HepG2 (cell line): Measurements from ENCODE around the gene PRIMA1. TPM values are rescaled to one million over a fixed set of nuclear protein-coding genes. Genes with fewer than 3 reads are reported as not detected.
"Not testable (repeated sequence)": the region's sequence is repeated elsewhere in the genome, so short reads cannot be mapped to it uniquely, and the experiment has no call there.

Experiments
- ATAC-seq: fragments of 200-7000 bp; cut with Tn5 transposase; 3 replicates; pipeline ENCODE4 v1.9.1; 2020; ENCODE audit warnings: mild to moderate bottlenecking, moderate library complexity
- BruUV-seq: library from RNA; stranded (reverse); fragments of 400-500 nt; replicated peaks from 2 replicates; lab custom pipeline; 2021; lab: Mats Ljungman, UMichigan
- CTCF ChIA-PET: fragments of 300-600 bp; formaldehyde crosslinking; extraction: SDS; loops from one replicate; lab custom pipeline; 2021; ENCODE audit warnings: low total read pairs, inconsistent platforms, low intra/inter-chr PET ratio; lab: Yijun Ruan, JAX
- POLR2A ChIA-PET: fragments of 350-600 bp; sonication (Branson Sonifier 250); formaldehyde crosslinking; loops from one replicate; lab custom pipeline; 2020; ENCODE audit warnings: antibody characterized with exemption, inconsistent platforms; lab: Yijun Ruan, JAX
- DNase-seq: peaks from one replicate; pipeline ENCODE4 v3.0.0-alpha.2; 2015; ENCODE audit warnings: low spot score
- FAIRE-seq: peaks from 3 replicates; lab custom pipeline; 2011; peaks lifted over from hg19 to GRCh38; lab: Jason Lieb, UNC
- H2AFZ ChIP-seq: one replicate; pipeline ENCODE4 v1.6.1; 2011; ENCODE audit warnings: low read length, inconsistent platforms
- H3K27ac ChIP-seq: fragments of 300-600 bp; 3 replicates; pipeline ENCODE4 v1.8.0; 2011; ENCODE audit warnings: mixed run types, mild to moderate bottlenecking, mixed read lengths, low read length, inconsistent platforms; ENCODE audit not compliant: insufficient read depth; ENCODE audit errors: extremely low read length
- H3K27me3 ChIP-seq, 2 experiments: fragments of 200-600 bp in 1 of 2; 2 replicates in 1 of 2; 3 replicates in 1 of 2; pipeline versions ENCODE4 v1.6.0 to v1.8.0; 2011; ENCODE audit warnings: low read length in 2 of 2, mild to moderate bottlenecking in 2 of 2, moderate library complexity in 2 of 2, inconsistent platforms in 1 of 2; ENCODE audit not compliant: insufficient read depth in 2 of 2, control insufficient read depth in 1 of 2
- H3K36me3 ChIP-seq, 2 experiments: fragments of 200-600 bp in 1 of 2; replicated peaks in 1 of 2; 2 replicates in 1 of 2; 3 replicates in 1 of 2; pipeline versions ENCODE4 v1.5.1 to v1.8.0; 2011; ENCODE audit warnings: low read length in 2 of 2, inconsistent platforms in 1 of 2; ENCODE audit not compliant: insufficient read depth in 2 of 2, control insufficient read depth in 1 of 2
- H3K4me1 ChIP-seq: 2 replicates; pipeline ENCODE4 v1.5.1; 2012; ENCODE audit warnings: low read length, inconsistent platforms; ENCODE audit not compliant: insufficient read depth
- H3K4me2 ChIP-seq: 2 replicates; pipeline ENCODE4 v1.6.0; 2011; ENCODE audit warnings: low read depth, low read length, inconsistent platforms
- H3K4me3 ChIP-seq, 3 experiments: fragments of 200-600 bp in 1 of 3; sonication (generic), shearing (Covaris generic) in 1 of 3; replicated peaks in 1 of 3; 2 replicates each; pipeline ENCODE4 v1.5.1; 2011 to 2016; ENCODE audit warnings: low read length in 3 of 3, inconsistent platforms in 2 of 3, low read depth in 2 of 3, mild to moderate bottlenecking in 2 of 3, control low read depth in 1 of 3, mixed read lengths in 1 of 3; ENCODE audit not compliant: insufficient read depth in 1 of 3
- H3K79me2 ChIP-seq: one replicate; pipeline ENCODE4 v1.6.1; 2011; ENCODE audit warnings: low read length, inconsistent platforms; ENCODE audit not compliant: insufficient read depth
- H3K9ac ChIP-seq: 2 replicates; pipeline ENCODE4 v1.6.0; 2011; ENCODE audit warnings: mild to moderate bottlenecking, low read depth, low read length, inconsistent platforms; ENCODE audit not compliant: insufficient read depth
- H3K9me3 ChIP-seq: 2 replicates; pipeline ENCODE4 v1.5.1; 2012; ENCODE audit warnings: mild to moderate bottlenecking, low read length
- H4K20me1 ChIP-seq: 2 replicates; pipeline ENCODE4 v1.6.0; 2011; ENCODE audit warnings: inconsistent platforms, mild to moderate bottlenecking, low read length, moderate library complexity; ENCODE audit not compliant: insufficient read depth
- GABPB1 ChIP-seq: IDR thresholded peaks from 2 replicates; pipeline ENCODE4 v1.6.1; 2016; ENCODE audit warnings: mild to moderate bottlenecking, missing genetic modification reagents, moderate library complexity, missing compliant biosample characterization
- HMG20B ChIP-seq: conservative IDR thresholded peaks from 2 replicates; pipeline ENCODE4 v1.6.1; 2016; ENCODE audit warnings: missing genetic modification reagents, missing compliant biosample characterization
- POGZ ChIP-seq: sonication (generic); formaldehyde crosslinking; IDR thresholded peaks from 2 replicates; pipeline ENCODE4 v1.4.0; 2020; ENCODE audit warnings: mild to moderate bottlenecking, missing genetic modification reagents
- TFAP4 ChIP-seq: sonication (generic); IDR thresholded peaks from 2 replicates; pipeline ENCODE4 v1.6.1; 2016; ENCODE audit warnings: low read depth, borderline replicate concordance
- THAP7 ChIP-seq: sonication (generic); formaldehyde crosslinking; IDR thresholded peaks from 2 replicates; pipeline ENCODE4 v1.8.1; 2023; ENCODE audit warnings: mild to moderate bottlenecking, missing genetic modification reagents
- ZBTB1 ChIP-seq: sonication (generic); formaldehyde crosslinking; IDR thresholded peaks from 2 replicates; pipeline ENCODE4 v1.4.0; 2020; ENCODE audit warnings: missing genetic modification reagents, borderline replicate concordance
- ZNF17 ChIP-seq: sonication (generic); formaldehyde crosslinking; IDR thresholded peaks from 2 replicates; pipeline ENCODE4 v1.5.0; 2020; ENCODE audit warnings: mild to moderate bottlenecking, missing genetic modification reagents
- ZNF430 ChIP-seq: sonication (generic); formaldehyde crosslinking; IDR thresholded peaks from 2 replicates; pipeline ENCODE4 v1.9.0; 2021; ENCODE audit warnings: mild to moderate bottlenecking, missing genetic modification reagents
- ZNF770 ChIP-seq: sonication (generic); formaldehyde crosslinking; IDR thresholded peaks from 2 replicates; pipeline ENCODE4 v1.5.0; 2020; ENCODE audit warnings: mild to moderate bottlenecking, missing genetic modification reagents
- ZNF784 ChIP-seq: sonication (generic); formaldehyde crosslinking; IDR thresholded peaks from 2 replicates; pipeline ENCODE4 v1.5.1; 2020; ENCODE audit warnings: missing genetic modification reagents, mild to moderate bottlenecking, borderline replicate concordance
- WGBS: methylation state at CpG from one replicate; pipeline ENCODE4 v1.1.6; 2017; ENCODE audit warnings: low lambda C conversion rate; 5-methylcytosine and 5-hydroxymethylcytosine counted together
- in situ Hi-C: cut with HindIII; loops from 2 replicates; pipeline ENCODE4 v1.10.0; 2017; ENCODE audit warnings: low pct_unique_long_range_greater_than_20kb; ENCODE audit not compliant: extremely low pct_ligation_motif_present
- intact Hi-C: fragments of 100-400 bp; cut with micrococcal nuclease; formaldehyde crosslinking; loops from one replicate; pipeline ENCODE4 v1.10.0; 2022; ENCODE audit not compliant: unreplicated experiment
- polyA plus RNA-seq, 8 experiments: library from polyadenylated mRNA; depleted of rRNA in 3 of 8; stranded (reverse) in 7 of 8; unstranded in 1 of 8; fragments of >200 nt; fragmentation: Illumina TruSeq in 4 of 8; extraction: Trizol in 4 of 8; gene quantifications; 2 replicates each; pipeline versions ENCODE4 v1.2.1 to v1.2.3, GENCODE V29; 2011 to 2016; ENCODE audit warnings: low read depth in 4 of 8, missing spikeins in 1 of 8, mixed read lengths in 1 of 8; ENCODE audit not compliant: insufficient read depth in 1 of 8
- total RNA-seq, 5 experiments: library from RNA; depleted of rRNA; stranded (reverse); fragments of >200 nt; fragmentation: Illumina TruSeq; extraction: Trizol; gene quantifications; 2 replicates each; pipeline ENCODE4 v1.2.3, GENCODE V29; 2016; ENCODE audit warnings: low read depth in 1 of 5

PRIMA1 gene
- total and polyA plus RNA-seq, 2 of the 13 experiments (the other 11 are each of a cell fraction or from before 2014, with no cell fraction given): 2.4 to 3.2 TPM

- intact Hi-C loops (no loop called here), in situ Hi-C loops (no loop called here)
- no peak for TF ChIP-seq HMG20B (CRISPR knock-in tag)
- no peak for TF ChIP-seq ZBTB1 (CRISPR knock-in tag)
- TF ChIP-seq TFAP4: no peak
- TF ChIP-seq ZNF784 (CRISPR knock-in tag): no peak
- TF ChIP-seq GABPB1 (CRISPR knock-in tag): no peak
- no peak for TF ChIP-seq ZNF17 (CRISPR knock-in tag)
- TF ChIP-seq ZNF770: no peak
- no peak for TF ChIP-seq ZNF430 (CRISPR knock-in tag)
- no peak for TF ChIP-seq POGZ (CRISPR knock-in tag)
- no peak for TF ChIP-seq THAP7
- no peak for DNase-seq
- 80% methylated on average over 1 of the region's 1 CpG for WGBS
- Histone ChIP-seq H3K79me2 (no peaks in the 10 kb centered on the region), H3K27ac (no peak overlapping the region), H3K4me2 (no peak overlapping the region), H4K20me1 (no peaks in the 10 kb centered on the region), H3K9ac (no peak overlapping the region), H3K4me1 (peaks cover 5% of the 10 kb centered on the region; the same call in 1 of the 2 replicates), H3K36me3 (no peaks in the 10 kb centered on the region), H3K27me3 (peaks cover 0 to 18% of the 10 kb centered on the region in 2 experiments; a peak in 3 of 5 replicates), H3K4me3 (no peak overlapping the region), H3K9me3 (no peaks in the 10 kb centered on the region), H2AFZ (no peak overlapping the region)
- no peak for FAIRE-seq
- POLR2A ChIA-PET: no interaction called here
- CTCF ChIA-PET: no interaction called here
- no TSS peak for BruUV-seq
- ATAC-seq: no peak
Measured at GRCh38 chr14:93811020-93811419, 22.7 kb upstream of the PRIMA1 start.

- whole genome bisulfite sequencing: 3% methylated on average over 6 of the region's 6 CpGs
- H3K27ac ChIP-seq, H3K9me3 ChIP-seq, DNase-seq, POLR2A ChIA-PET, FAIRE-seq, H3K4me1 ChIP-seq, CTCF ChIA-PET, H3K79me2 ChIP-seq, ATAC-seq, H3K4me3 ChIP-seq, intact Hi-C loops, BruUV-seq, H4K20me1 ChIP-seq, H3K36me3 ChIP-seq, H3K4me2 ChIP-seq, in situ Hi-C loops, H3K9ac ChIP-seq, H2AFZ ChIP-seq: not testable (repeated sequence)
- H3K27me3 ChIP-seq: peaks cover 0 to 17% of the 10 kb centered on the region in 2 experiments; a peak in 3 of 5 replicates
Measured at GRCh38 chr14:93809491-93810420, 21.5 kb upstream of the PRIMA1 start.
